ENCODE measurements around the gene MINAR1. TPM values are rescaled to one million over a fixed set of nuclear protein-coding genes. Genes with fewer than 3 reads are reported as not detected.

MINAR1 gene
- total RNA-seq, 2 donors from 2014 or later: 0.77 to 0.93 TPM

- H3K27me3 Mint-ChIP-seq: no peaks in the 10 kb centered on the region
- H3K4me3 Mint-ChIP-seq: no peak overlapping the region
- no peaks in the 10 kb centered on the region for H3K4me1 Mint-ChIP-seq
- no peaks in the 10 kb centered on the region for H3K9me3 Mint-ChIP-seq
- no peaks in the 10 kb centered on the region for H3K36me3 Mint-ChIP-seq (ENCODE audit: low read depth)
- ATAC-seq (replicated peaks): no peak
- H3K27ac Mint-ChIP-seq: no peak overlapping the region
Measured at GRCh38 chr15:79467865-79468586, 35.9 kb downstream of the MINAR1 start.

GRCh38 chr15:79472446-79472845 is 40.3 kb downstream of the MINAR1 start:
- Mint-ChIP-seq H3K27ac (no peak overlapping the region), H3K4me1 (no peaks in the 10 kb centered on the region), H3K4me3 (no peak overlapping the region), H3K9me3 (no peaks in the 10 kb centered on the region), H3K36me3 (ENCODE audit: low read depth) (no peaks in the 10 kb centered on the region), H3K27me3 (no peaks in the 10 kb centered on the region)
- ATAC-seq (replicated peaks): no peak

- Mint-ChIP-seq H3K9me3 (no peaks in the 10 kb centered on the region), H3K4me1 (no peaks in the 10 kb centered on the region), H3K4me3 (no peak overlapping the region), H3K27me3 (no peaks in the 10 kb centered on the region), H3K27ac (no peak overlapping the region), H3K36me3 (ENCODE audit: low read depth) (no peaks in the 10 kb centered on the region)
- no peak for ATAC-seq (replicated peaks)
Measured at GRCh38 chr15:79474252-79474651, 42.1 kb downstream of the MINAR1 start.

GRCh38 chr15:79475306-79475705 is 43.2 kb downstream of the MINAR1 start:
- Mint-ChIP-seq H3K36me3 (ENCODE audit: low read depth) (no peaks in the 10 kb centered on the region), H3K27me3 (no peaks in the 10 kb centered on the region), H3K4me3 (no peak overlapping the region), H3K9me3 (no peaks in the 10 kb centered on the region), H3K27ac (no peak overlapping the region), H3K4me1 (no peaks in the 10 kb centered on the region)
- ATAC-seq (replicated peaks): peak; percentile 26

- Mint-ChIP-seq H3K9me3 (no peaks in the 10 kb centered on the region), H3K4me1 (no peaks in the 10 kb centered on the region), H3K36me3 (ENCODE audit: low read depth) (no peaks in the 10 kb centered on the region), H3K4me3 (no peak overlapping the region), H3K27ac (no peak overlapping the region), H3K27me3 (no peaks in the 10 kb centered on the region)
- ATAC-seq (replicated peaks): no peak
Measured at GRCh38 chr15:79478108-79478507, 46.0 kb downstream of the MINAR1 start.

GRCh38 chr15:79479616-79480015 is 47.5 kb downstream of the MINAR1 start:
- no peak for ATAC-seq (replicated peaks)
- Mint-ChIP-seq H3K36me3 (ENCODE audit: low read depth) (no peaks in the 10 kb centered on the region), H3K27me3 (peaks cover 7% of the 10 kb centered on the region), H3K4me1 (no peaks in the 10 kb centered on the region), H3K4me3 (no peak overlapping the region), H3K9me3 (no peaks in the 10 kb centered on the region), H3K27ac (no peak overlapping the region)

GRCh38 chr15:79481793-79482192 is 49.7 kb downstream of the MINAR1 start:
- Mint-ChIP-seq H3K4me3 (no peak overlapping the region), H3K27ac (no peak overlapping the region), H3K36me3 (ENCODE audit: low read depth) (no peaks in the 10 kb centered on the region), H3K9me3 (no peaks in the 10 kb centered on the region), H3K4me1 (no peaks in the 10 kb centered on the region), H3K27me3 (peaks cover 10% of the 10 kb centered on the region)
- ATAC-seq (replicated peaks): no peak

Other genes starting within 250 kb of the MINAR1 start
- not detected for gene ANKRD34C, start 149.6 kb upstream of the MINAR1 start, total RNA-seq
- 10 to 100 TPM; 41.1 to 54.1 TPM for gene TMED3, start 121.2 kb upstream of the MINAR1 start, total RNA-seq